Inflammatory macrophage (primary cell): Measurements from ENCODE around the gene ZNF580.

ENCODE experiments used
- DNase-seq, 2 donors: peaks; one replicate each; pipeline ENCODE4 v3.0.0-alpha.2; 2020 to 2022

ZNF580 gene

GRCh38 chr19:55606471-55606787 is 34.4 kb upstream of the ZNF580 start:
- DNase-seq, result no peak

GRCh38 chr19:55606817-55607216 is 34.0 kb upstream of the ZNF580 start:
- no peak for DNase-seq

- DNase-seq, result no peak
These were observed 31.5 kb upstream of the ZNF580 start for GRCh38 chr19:55609326-55609725.

- no peak for DNase-seq
These were observed 29.4 kb upstream of the ZNF580 start for GRCh38 chr19:55611300-55611982.

GRCh38 chr19:55611983-55612645 is 28.7 kb upstream of the ZNF580 start:
- DNase-seq, result no peak

GRCh38 chr19:55613396-55613795 is 27.4 kb upstream of the ZNF580 start:
- DNase-seq, result no peak

GRCh38 chr19:55613930-55614710 is 26.7 kb upstream of the ZNF580 start:
- DNase-seq, result no peak

- DNase-seq, result no peak
These were observed 25.9 kb upstream of the ZNF580 start for GRCh38 chr19:55614711-55615542.

- no peak for DNase-seq
These were observed 25.0 kb upstream of the ZNF580 start for GRCh38 chr19:55615543-55616394.

- DNase-seq, result no peak
These were observed 24.4 kb upstream of the ZNF580 start for GRCh38 chr19:55616395-55616875.

- DNase-seq, result no peak
These were observed 23.4 kb upstream of the ZNF580 start for GRCh38 chr19:55617426-55617825.

GRCh38 chr19:55618426-55618825 is 22.4 kb upstream of the ZNF580 start:
- no peak for DNase-seq

GRCh38 chr19:55619286-55619685 is 21.5 kb upstream of the ZNF580 start:
- DNase-seq, result peak; percentile 29 to 77

- DNase-seq, result peak; percentile 67 to 76
These were observed 20.2 kb upstream of the ZNF580 start for GRCh38 chr19:55620410-55621204.

- no peak for DNase-seq
These were observed 19.6 kb upstream of the ZNF580 start for GRCh38 chr19:55621205-55621672.

GRCh38 chr19:55621673-55622231 is 19.1 kb upstream of the ZNF580 start:
- DNase-seq, result no peak

- no peak for DNase-seq
These were observed 18.4 kb upstream of the ZNF580 start for GRCh38 chr19:55622242-55622969.

GRCh38 chr19:55623130-55623529 is 17.7 kb upstream of the ZNF580 start:
- no peak for DNase-seq

- no peak for DNase-seq
These were observed 17.2 kb upstream of the ZNF580 start for GRCh38 chr19:55623561-55623960.
